RPMI7951 (cell line): ENCODE measurements around the gene PLAC1. TPM values are rescaled to one million over a fixed set of nuclear protein-coding genes. Genes with fewer than 3 reads are reported as not detected.

Experiments
- DNase-seq: peaks from one replicate; pipeline ENCODE4 v3.0.0-alpha.2; 2012; ENCODE audit warnings: low read depth
- total RNA-seq: library from RNA; depleted of rRNA; stranded (reverse); fragments of >200 nt; shearing (Covaris generic); gene quantifications from 2 replicates; pipeline ENCODE4 v1.2.3, GENCODE V29; 2014

PLAC1 gene
- total RNA-seq, 1 experiment from 2014 or later = 0.12 TPM

DNA sequence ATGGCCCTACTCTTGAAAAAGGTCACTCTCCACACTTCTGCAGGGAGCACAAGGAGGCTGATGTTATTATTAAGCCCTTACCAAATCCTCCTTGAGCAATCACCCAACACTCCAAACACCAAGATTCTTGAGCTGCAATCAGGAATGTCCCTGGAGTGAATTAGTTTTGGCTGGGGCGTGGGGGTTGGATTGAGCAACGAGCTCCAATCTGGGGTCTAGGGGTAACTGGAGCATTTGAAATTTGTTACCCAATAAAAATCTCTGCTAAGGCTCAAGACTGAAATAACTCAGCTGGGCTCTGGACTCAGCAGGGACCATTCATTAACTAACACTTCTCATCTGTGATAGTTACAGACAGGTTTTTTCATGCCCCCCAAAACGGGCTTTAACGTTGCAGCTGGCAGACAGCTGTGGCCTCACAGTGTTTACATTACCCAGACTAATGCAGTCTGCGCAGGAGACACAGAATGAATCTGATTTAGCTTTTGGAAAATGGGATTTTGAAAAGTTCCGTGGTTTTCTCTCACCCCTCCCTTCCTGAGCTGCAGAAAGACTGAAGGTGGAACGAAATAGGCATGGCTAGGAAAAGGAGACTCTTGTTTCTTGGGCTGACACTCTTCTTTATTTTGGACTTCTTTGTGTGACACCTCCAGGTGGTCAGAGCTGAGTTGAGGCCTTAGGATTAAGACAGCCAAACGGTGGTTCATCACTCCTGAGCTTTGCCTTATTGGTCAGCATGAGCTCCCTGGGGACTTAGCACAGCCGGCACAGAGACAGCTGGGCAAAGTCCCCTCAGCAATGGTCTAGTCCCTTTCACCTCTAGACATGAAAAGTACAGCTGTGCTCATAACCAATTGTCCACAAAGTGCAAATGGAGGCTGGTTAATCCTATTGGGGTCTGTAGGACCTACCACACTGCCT is 26.6 kb downstream of the PLAC1 start:
- no peak for DNase-seq

DNA sequence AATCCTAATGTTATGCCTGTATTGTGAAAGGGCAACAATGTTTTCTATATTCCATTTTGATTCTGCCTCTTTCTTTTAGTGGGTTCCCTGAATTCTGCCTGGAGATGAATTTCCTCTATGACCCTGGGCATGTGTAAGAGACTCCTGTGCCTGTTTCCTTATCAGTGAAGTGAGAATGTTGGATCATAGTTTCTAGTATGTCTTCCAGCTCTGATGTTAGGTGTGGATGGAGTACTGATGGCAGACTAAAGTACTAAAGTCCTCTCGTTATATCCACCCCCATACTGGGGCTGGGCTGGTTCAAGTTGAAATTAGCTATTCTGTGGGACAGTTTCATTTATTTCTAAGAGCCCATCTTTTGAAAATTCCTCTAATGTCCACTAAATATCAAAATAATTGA is 29.6 kb downstream of the PLAC1 start:
- DNase-seq = no peak

GRCh38 chrX:134626434-134626833 is 31.8 kb downstream of the PLAC1 start:
- peak; percentile 63 for DNase-seq

DNA sequence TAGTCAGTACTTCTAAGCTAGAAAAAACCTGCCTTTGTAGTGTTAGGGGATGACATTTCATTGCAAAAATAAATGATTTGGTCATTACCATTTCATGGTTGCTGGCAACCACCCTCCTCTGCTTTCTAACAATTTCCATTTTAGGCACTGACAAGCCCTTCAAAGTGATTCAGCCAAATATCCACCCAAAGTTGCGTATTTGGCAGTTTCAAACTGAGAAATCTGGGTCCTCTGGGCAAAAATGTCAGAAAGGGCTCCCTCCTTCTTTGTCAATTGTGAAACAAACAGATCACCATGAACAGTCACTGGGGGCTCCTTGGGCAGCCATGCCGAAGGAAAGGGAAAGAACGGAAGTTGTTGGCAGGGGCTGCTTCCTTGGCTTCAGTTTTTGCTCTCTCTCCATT is 33.0 kb downstream of the PLAC1 start:
- no peak for DNase-seq

- DNase-seq = no peak
Observed at GRCh38 chrX:134624046-134624430, 34.2 kb downstream of the PLAC1 start.

GRCh38 chrX:134623293-134624045 is 34.8 kb downstream of the PLAC1 start:
- no peak for DNase-seq

GRCh38 chrX:134622813-134623185 is 35.5 kb downstream of the PLAC1 start:
- peak; percentile 81 for DNase-seq

DNA sequence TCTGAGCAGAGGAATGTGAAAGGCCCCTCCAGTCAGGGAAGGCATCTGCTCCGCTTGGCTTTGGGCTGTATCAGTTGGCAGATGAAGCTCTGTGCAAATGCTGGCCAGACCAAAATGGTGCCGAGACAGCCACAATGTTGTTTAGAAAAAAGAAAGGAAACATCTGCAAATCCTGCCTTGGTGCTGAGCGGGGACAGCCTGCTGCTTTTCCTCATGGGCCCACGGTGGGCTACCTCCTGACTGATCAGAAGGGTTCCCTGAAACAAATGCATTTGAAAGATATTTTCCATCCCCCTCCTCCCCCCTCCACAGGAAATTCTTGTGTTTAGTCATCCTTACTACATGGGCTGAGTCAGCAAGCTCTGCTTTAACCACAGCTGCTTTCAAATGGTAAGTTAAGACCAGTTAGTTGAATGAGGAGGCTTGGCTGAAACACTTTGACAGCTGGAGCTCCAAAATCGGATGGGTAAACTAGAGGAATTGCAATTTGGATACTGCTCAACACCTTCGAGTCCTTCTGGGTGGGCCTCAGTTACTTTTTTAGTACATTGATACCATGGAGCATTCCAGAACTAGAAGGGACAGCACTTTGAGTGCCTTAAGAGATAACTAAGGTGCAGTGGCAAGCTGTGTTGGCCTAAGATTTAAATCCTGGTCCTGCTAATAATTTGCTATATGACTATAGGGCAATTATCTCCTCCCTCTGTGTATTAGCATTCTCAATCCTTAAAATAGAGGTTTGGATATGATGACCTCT is 36.0 kb downstream of the PLAC1 start:
- DNase-seq = peak; percentile 87

- DNase-seq = no peak
Observed at GRCh38 chrX:134619838-134620237, 38.4 kb downstream of the PLAC1 start.

GRCh38 chrX:134613396-134613795 is 44.9 kb downstream of the PLAC1 start:
- DNase-seq = no peak

DNA sequence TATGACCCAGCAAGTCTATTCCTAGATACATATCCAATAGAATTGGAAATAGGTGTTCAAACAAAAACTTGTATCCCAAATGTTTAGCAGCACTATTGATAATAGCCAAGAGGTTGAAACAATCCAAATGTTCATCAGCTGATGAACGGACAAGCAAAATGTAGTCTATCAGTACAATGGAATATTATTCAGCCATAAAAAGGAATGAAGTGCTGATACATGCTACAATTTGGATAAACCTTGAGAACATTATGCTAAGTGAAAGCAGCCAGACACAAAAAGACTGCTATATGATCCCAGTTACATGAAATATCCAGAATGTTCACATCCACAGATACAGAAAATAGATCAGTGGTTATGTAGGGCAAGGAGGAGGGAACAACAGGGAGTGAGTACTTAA is 50.1 kb downstream of the PLAC1 start:
- DNase-seq = no peak

- DNase-seq = no peak
Observed at GRCh38 chrX:134607523-134607922, 50.7 kb downstream of the PLAC1 start.

DNA sequence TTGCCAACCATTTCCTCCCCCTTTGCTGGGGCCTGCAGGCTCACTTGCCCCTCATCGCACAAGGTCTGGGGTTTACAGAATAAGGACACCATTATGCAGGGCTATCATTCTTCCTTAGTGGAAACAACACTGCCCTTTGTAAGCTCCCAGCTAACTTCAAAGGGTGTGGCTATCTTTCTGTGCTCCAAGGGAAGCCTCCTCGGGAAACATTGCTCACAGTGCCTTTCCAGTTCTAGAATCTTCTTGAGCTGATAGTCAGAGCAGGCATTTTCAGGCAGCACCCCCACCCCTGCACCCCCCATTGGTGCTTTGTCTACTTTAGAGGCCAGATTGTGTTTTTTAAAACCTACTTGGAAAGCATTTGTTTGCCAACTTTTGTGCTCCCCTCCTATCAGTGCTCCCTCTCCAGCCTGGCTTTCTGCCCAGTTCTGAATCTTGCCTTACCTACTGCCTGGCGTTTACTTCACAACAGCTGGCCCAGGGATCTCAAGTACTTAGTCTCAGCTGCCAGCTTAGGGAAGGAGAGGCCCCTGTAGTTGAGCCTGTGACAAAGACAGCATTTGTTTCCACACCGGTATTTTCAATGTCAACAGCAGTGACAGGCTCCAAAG is 53.5 kb downstream of the PLAC1 start:
- DNase-seq = peak; percentile 61

- DNase-seq = peak; percentile 85
Observed at GRCh38 chrX:134603806-134604700, 54.2 kb downstream of the PLAC1 start.

DNA sequence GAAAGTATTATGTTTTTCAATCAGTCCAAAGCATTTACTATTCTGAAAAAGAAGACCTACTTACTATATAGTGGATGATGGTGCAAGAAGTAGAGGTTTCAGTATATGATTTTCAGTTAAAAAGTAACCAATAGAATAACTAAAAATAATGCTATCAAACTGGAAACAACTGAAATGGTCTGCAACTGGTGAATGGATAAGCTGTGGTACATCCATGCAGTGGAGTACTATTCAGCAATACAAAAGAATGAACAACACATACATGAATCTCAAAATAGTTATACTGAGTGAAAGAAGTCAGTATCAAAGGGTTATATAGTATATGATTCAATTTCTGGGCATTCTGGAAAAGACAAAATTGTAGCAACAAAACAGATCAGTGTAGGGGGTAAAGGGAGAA is 55.9 kb downstream of the PLAC1 start:
- DNase-seq = no peak

GRCh38 chrX:134601240-134601765 is 57.0 kb downstream of the PLAC1 start:
- no peak for DNase-seq

- DNase-seq = peak; percentile 73
Observed at GRCh38 chrX:134600714-134601113, 57.6 kb downstream of the PLAC1 start.

DNA sequence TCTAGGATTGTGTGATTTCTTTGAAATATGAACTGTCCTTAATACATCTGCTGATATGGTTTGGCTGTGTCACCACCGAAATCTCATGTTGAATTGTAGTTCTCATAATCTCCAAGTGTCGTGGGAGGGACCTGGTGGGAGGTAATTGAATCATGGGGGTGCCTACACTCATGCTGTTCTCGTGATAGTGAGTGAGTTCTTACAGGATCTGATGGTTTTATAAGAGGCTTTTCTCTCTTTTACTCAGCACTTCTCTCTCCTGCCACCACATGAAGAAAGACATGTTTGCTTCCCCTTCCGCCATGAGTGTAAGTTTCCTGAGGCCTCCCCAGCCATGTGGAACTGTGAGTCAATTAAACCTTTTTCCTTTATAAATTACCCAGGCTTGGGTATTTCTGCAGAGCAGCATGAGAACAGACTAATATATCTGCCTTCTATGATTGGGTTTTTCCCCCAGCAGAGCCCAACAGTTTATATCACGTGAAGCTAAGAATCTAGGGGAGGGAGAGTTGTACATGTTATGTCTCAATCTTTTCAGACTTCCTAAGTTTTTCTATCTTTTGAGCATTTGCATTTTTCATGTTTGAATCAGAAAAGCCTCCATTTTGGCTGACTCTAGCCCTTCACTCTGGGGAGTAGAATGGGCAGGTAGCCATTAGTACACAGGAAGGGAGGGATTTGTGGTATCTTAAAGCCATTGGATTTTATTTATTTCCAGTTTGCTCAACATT is 58.9 kb downstream of the PLAC1 start:
- DNase-seq = no peak

GRCh38 chrX:134592303-134592702 is 66.0 kb downstream of the PLAC1 start:
- no peak for DNase-seq

- no peak for DNase-seq
Observed at GRCh38 chrX:134591502-134591901, 66.8 kb downstream of the PLAC1 start.
